Measurements from ENCODE around the gene PPOX.

Gene PPOX

GRCh38 chr1:161153682-161154337 is 12.4 kb upstream of the PPOX start, which contains the start of gene UFC1:
Gene UFC1 (plus strand): TSS chr1:161153978. CDS start chr1:161153998, 20 bp downstream.
- peak; percentile 75 for DNase-seq

GRCh38 chr1:161157867-161158266 is 8.4 kb upstream of the PPOX start:
- no peak for DNase-seq

- no peak for DNase-seq
These were observed 7.8 kb upstream of the PPOX start for GRCh38 chr1:161158316-161159010.

GRCh38 chr1:161159087-161159912 is 6.9 kb upstream of the PPOX start, which contains the start of gene USP21:
Gene USP21 (plus strand): TSS chr1:161159500. CDS start chr1:161160641, 1,141 bp downstream.
- peak; percentile 90 for DNase-seq

- DNase-seq: no peak
These were observed 6.3 kb upstream of the PPOX start for GRCh38 chr1:161159913-161160243.

GRCh38 chr1:161160671-161161145 is 5.5 kb upstream of the PPOX start:
- DNase-seq: no peak

GRCh38 chr1:161161652-161162051 is 4.6 kb upstream of the PPOX start:
- no peak for DNase-seq

- no peak for DNase-seq
These were observed 4.2 kb upstream of the PPOX start for GRCh38 chr1:161162052-161162451.

- no peak for DNase-seq
These were observed 3.4 kb upstream of the PPOX start for GRCh38 chr1:161162806-161163205.

GRCh38 chr1:161163793-161164192 is 2.4 kb upstream of the PPOX start:
- DNase-seq: no peak

GRCh38 chr1:161164901-161165610 is 1.2 kb upstream of the PPOX start:
- no peak for DNase-seq

GRCh38 chr1:161166669-161167548 is 683 bp downstream of the PPOX start:
- DNase-seq: no peak

- DNase-seq: no peak
These were observed 2.7 kb downstream of the PPOX start for GRCh38 chr1:161168906-161169305.

GRCh38 chr1:161171191-161171590 is 5.0 kb downstream of the PPOX start:
- DNase-seq: no peak

- no peak for DNase-seq
These were observed 5.5 kb downstream of the PPOX start for GRCh38 chr1:161171696-161172095.

GRCh38 chr1:161172349-161172748 is 6.1 kb downstream of the PPOX start:
- no peak for DNase-seq

- DNase-seq: no peak
These were observed 6.7 kb downstream of the PPOX start for GRCh38 chr1:161172776-161173376.

GRCh38 chr1:161173711-161174110 is 7.5 kb downstream of the PPOX start:
- DNase-seq: no peak

GRCh38 chr1:161174911-161175310 is 8.7 kb downstream of the PPOX start:
- DNase-seq: no peak

- no peak for DNase-seq
These were observed 9.7 kb downstream of the PPOX start for GRCh38 chr1:161175771-161176453.
